Fibroblast of pulmonary artery (primary cell): ENCODE data around the gene CRYGN.

Source experiments
- DNase-seq: peaks from one replicate; pipeline ENCODE4 v3.0.0-alpha.2; 2010; ENCODE audit warnings: low read depth
- H3K4me3 ChIP-seq: replicated peaks from 2 replicates; pipeline ENCODE4 v1.5.1; 2011; ENCODE audit warnings: low read depth, mild to moderate bottlenecking, control low read depth, low read length, moderate library complexity
- CTCF ChIP-seq: IDR thresholded peaks from 2 replicates; pipeline ENCODE4 v1.5.1; 2011; ENCODE audit warnings: mild to moderate bottlenecking, control low read depth, low read length, inconsistent platforms; ENCODE audit errors: missing control alignments

CRYGN gene

GRCh38 chr7:151390598-151391357 is 49.2 kb downstream of the CRYGN start:
- TF ChIP-seq CTCF: no peak
- no peak overlapping the region for H3K4me3 ChIP-seq
- DNase-seq: no peak

- H3K4me3 ChIP-seq: no peak overlapping the region
- no peak for DNase-seq
- TF ChIP-seq CTCF: no peak
Observed at GRCh38 chr7:151389768-151390597, 50.0 kb downstream of the CRYGN start.

GRCh38 chr7:151389096-151389767 is 50.7 kb downstream of the CRYGN start:
- TF ChIP-seq CTCF: no peak
- DNase-seq: no peak
- H3K4me3 ChIP-seq: no peak overlapping the region

GRCh38 chr7:151388430-151388829 is 51.5 kb downstream of the CRYGN start:
- no peak for DNase-seq
- H3K4me3 ChIP-seq: no peak overlapping the region
- no peak for TF ChIP-seq CTCF

GRCh38 chr7:151388007-151388297 is 52.0 kb downstream of the CRYGN start:
- DNase-seq: no peak
- no peak overlapping the region for H3K4me3 ChIP-seq
- no peak for TF ChIP-seq CTCF

- H3K4me3 ChIP-seq: no peak overlapping the region
- DNase-seq: no peak
- TF ChIP-seq CTCF: no peak
Observed at GRCh38 chr7:151387161-151388006, 52.6 kb downstream of the CRYGN start.
